ENCODE measurements around the gene XRRA1. TPM values are rescaled to one million over a fixed set of nuclear protein-coding genes. Genes with fewer than 3 reads are reported as not detected.

The XRRA1 gene
- total and polyA plus RNA-seq, 2 of the 13 experiments (the other 11 are each of a cell fraction or from before 2014, with no cell fraction given), result 7.6 to 10.5 TPM

GRCh38 chr11:74849525-74850391, 99.1 kb downstream of the XRRA1 start (continued):
- no peak for TF ChIP-seq HMGXB3 (CRISPR knock-in tag; IDR thresholded peaks at IDR 0.05; ENCODE audit: borderline replicate concordance)
- TF ChIP-seq LRRFIP1 (CRISPR knock-in tag; conservative IDR thresholded peaks at IDR 0.05), result no peak
- no peak for TF ChIP-seq ZFP36 (IDR thresholded peaks at IDR 0.05; ENCODE audit: borderline replicate concordance, low read depth, low read length, partially characterized antibody)
- no peak for TF ChIP-seq NR1H2 (CRISPR knock-in tag; IDR thresholded peaks at IDR 0.05; ENCODE audit: borderline replicate concordance, low read depth)
- no peak for TF ChIP-seq FLYWCH1 (CRISPR knock-in tag; IDR thresholded peaks at IDR 0.05)
- no peak for TF ChIP-seq TFDP2 (CRISPR knock-in tag; IDR thresholded peaks at IDR 0.05)
- TF ChIP-seq FOXJ3 (CRISPR knock-in tag; IDR thresholded peaks at IDR 0.05; ENCODE audit: borderline replicate concordance), result peak; percentile 60; the same call in 1 of the 2 replicates
- no peak for TF ChIP-seq ZNF451 (CRISPR knock-in tag; IDR thresholded peaks at IDR 0.05)
- TF ChIP-seq MYC (CRISPR knock-in tag; IDR thresholded peaks at IDR 0.05; ENCODE audit: borderline replicate concordance), result no peak
- TF ChIP-seq MIXL1 (CRISPR knock-in tag; IDR thresholded peaks at IDR 0.05), result no peak
- no peak for TF ChIP-seq SNAI1 (CRISPR knock-in tag; IDR thresholded peaks at IDR 0.05; ENCODE audit: borderline replicate concordance)
- TF ChIP-seq SNAPC4 (CRISPR knock-in tag; IDR thresholded peaks at IDR 0.05), result no peak
- no peak for TF ChIP-seq SOX6 (IDR thresholded peaks at IDR 0.05)
- TF ChIP-seq SOX6 (CRISPR knock-in tag; IDR thresholded peaks at IDR 0.05), result peak; percentile 86
- TF ChIP-seq ARNTL (CRISPR knock-in tag; IDR thresholded peaks at IDR 0.05), result no peak
- no peak for TF ChIP-seq ZNF136 (CRISPR knock-in tag; IDR thresholded peaks at IDR 0.05; ENCODE audit: low read depth)
